GM12801 (cell line): ENCODE measurements around the gene NCR2.

ENCODE experiments used
- CTCF ChIP-seq: IDR thresholded peaks from one replicate; pipeline ENCODE4 v1.5.1; 2011; ENCODE audit warnings: control low read depth; ENCODE audit not compliant: insufficient read length; ENCODE audit errors: extremely low read depth

The NCR2 gene

GRCh38 chr6:41352907-41353306 lies 17.5 kb downstream of the NCR2 start:
- TF ChIP-seq CTCF, result no peak

- no peak for TF ChIP-seq CTCF
Observed at GRCh38 chr6:41353333-41353732, 17.9 kb downstream of the NCR2 start.

- TF ChIP-seq CTCF, result no peak
Observed at GRCh38 chr6:41355952-41356351, 20.5 kb downstream of the NCR2 start.

GRCh38 chr6:41356825-41357224 lies 21.4 kb downstream of the NCR2 start:
- TF ChIP-seq CTCF, result no peak

GRCh38 chr6:41358503-41358902 lies 23.1 kb downstream of the NCR2 start:
- TF ChIP-seq CTCF, result no peak

- TF ChIP-seq CTCF, result no peak
Observed at GRCh38 chr6:41359617-41360313, 24.4 kb downstream of the NCR2 start.

GRCh38 chr6:41360314-41360685 lies 24.9 kb downstream of the NCR2 start:
- no peak for TF ChIP-seq CTCF
